ENCODE results near the gene KCTD16.

The KCTD16 gene

DNA sequence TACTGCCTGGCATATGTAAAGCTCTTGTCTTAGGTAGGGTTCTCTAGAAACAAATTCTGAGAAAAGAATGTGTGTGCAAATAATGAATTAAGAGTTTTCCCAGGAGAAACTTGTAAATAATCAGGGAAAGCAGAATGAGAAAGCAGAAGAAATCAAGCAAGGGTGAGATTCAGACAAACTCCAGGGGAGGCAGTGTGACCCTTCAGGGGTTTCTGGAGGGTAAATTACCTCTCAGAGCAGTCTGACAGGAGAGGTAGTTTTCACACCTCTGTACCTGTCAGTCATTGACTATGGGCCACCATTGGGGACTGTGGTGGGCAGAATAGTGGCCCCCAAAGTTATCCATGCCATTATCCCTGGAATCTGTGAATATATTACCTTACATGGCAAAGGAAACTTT, 124.6 kb downstream of the KCTD16 start:
- DNase-seq = no peak

- no peak for DNase-seq
Observed at GRCh38 chr5:144297081-144297480, 126.4 kb downstream of the KCTD16 start.

DNA sequence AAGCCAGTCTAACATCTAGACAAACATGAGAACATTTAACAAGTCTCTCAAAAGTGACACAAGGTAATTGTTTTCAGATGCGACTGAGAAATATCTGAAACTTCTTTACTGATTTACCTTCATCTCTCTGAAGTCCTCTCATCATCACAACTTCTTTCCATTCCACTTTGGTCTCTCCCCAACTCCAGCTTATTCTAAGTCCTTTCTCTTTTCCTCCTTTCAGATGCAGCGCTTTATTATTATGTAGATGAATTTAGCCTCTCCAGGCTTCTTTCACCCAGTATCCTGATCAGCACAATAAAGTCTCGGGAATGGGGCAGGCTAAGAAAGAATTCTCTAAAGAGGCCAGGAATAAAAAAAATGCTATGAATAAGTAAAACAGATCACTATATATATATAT, 128.0 kb downstream of the KCTD16 start:
- DNase-seq = no peak

DNA sequence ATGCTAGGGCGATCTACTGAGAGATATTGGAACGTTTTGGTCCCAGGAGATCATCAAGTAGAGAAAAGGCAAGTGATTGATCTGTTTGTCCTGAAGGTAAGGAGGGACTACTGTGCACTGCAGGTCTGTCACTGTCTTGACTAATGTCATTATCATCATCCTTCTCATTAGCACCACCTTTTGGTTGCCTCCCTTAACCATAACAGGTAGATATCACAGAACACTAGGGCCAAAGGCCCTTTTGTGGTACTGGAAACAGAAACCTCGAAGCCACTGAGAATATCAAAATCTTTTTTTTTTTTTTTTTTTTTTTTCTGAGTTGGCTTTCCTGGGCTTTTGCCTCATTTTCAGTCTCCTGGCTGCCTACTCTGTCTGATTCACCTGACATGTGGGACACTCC, 134.0 kb downstream of the KCTD16 start:
- DNase-seq = no peak

- DNase-seq = no peak
Observed at GRCh38 chr5:144307736-144308135, 137.1 kb downstream of the KCTD16 start.

DNA sequence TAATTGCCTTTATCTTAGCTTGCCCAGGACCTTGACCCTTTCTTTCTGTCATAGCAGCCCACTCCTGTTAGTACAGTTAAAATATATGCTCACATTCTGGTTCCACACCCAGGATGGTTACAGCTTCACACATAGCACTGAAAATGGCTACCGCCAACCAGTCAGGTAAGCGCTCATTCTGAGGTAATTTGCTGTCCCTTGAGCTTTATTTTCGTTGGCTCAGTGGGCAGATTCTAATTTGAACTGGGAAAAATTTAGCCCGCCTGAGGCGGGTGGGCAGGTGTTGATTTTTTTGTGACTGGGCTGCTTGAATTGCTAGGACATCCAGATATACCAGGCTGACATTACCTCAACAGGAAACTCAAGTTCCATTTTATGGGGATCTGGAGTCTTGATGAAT, 137.5 kb downstream of the KCTD16 start:
- no peak for DNase-seq

DNA sequence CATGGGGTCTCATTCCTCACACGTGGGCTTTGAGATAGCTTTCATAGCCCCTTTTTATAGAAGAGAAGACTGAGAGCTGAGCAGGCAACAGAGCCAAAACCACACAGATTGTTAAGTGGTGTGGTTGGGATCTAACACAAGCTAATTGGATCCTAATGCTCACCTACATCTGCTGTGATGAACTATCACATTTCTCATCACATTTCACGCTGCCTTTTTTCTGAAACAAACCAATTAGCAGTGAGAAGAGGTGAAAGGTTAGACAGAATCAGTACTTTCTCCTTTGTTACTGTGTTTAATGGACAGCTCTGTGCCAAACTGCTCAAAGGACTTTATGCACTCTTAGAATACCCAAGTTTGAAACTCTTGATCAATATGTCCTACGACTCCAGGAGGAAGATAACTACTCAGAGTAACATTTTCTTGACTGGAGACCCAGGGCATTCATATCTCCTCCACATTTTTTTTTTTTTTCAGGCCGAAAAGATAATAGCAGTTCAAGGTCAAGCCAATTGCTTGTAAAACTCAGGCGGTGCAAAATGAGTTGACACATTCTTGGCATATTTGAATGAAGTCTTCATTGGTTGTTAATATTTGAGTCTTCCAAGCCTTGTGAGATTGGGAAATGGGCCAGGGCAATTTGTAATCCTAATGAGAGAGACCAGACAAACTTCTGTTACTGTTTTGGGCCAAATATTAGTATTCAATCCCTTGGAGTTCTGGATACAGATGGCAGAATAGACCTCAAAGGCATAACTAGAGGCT, 138.4 kb downstream of the KCTD16 start:
- DNase-seq = no peak

DNA sequence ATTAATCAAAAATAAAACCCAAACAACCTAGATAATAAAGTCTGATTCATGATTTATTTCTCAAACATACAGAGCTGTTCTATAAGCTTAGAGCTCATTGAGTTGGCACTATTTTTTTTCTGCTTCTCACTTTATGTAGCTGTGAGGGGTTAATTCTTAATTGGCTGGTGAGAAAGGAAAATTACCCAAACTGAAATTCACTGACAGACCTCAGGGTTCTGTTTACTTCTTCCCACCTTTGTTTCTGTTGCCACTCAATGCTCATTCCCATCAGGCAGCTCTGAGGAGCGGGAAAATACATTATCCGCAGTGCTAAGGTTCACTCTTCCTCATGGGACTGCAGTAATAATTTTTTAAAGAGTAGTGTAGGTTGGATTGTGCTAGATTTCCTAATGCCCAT, 139.9 kb downstream of the KCTD16 start:
- no peak for DNase-seq

DNA sequence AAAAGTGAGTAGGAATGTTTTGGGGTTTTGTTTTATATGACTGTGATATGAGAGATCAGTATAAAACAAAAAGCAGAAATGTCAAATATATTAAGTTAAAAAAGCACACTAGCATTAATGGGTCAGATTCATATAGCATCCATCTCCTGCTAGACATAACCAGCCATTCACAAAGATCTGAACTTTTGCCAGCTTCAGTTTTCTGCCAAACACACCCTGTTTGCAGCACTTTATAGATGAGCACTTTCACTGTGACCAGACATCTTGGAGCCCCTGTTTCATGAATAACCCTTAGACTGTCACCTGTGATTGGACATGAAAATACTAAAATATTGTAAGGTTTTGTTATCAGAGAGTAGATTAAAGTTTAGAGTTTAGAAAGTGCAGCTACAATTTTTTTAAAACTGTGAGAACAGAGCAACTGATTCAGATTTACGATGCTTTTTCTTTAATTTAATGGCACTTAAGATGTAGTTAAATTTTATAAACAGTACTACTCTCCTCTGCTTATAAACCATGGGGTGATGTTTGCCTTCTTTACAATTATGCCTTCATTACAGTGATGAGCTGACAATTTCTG, 142.6 kb downstream of the KCTD16 start:
- DNase-seq = no peak

DNA sequence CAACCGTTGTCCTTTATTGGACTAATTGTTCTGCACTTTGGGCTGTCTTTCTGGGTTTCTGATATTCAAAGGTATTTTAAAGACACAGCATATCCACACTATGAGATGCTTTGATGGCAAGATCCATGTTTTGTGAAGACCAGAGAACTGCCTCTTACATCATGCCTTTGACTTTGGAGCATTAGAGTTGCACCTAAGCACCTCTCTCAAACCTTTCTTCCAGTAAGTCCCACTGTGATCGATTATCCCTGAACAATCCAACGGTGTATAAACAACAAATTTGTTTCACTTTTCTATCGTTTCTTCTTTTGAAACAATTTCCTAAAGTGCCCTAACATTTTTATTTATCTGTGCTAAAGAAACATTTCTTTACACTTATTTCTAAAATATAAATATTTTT, 144.4 kb downstream of the KCTD16 start:
- DNase-seq = no peak

- DNase-seq = no peak
Observed at GRCh38 chr5:144315994-144316634, 145.4 kb downstream of the KCTD16 start.

DNA sequence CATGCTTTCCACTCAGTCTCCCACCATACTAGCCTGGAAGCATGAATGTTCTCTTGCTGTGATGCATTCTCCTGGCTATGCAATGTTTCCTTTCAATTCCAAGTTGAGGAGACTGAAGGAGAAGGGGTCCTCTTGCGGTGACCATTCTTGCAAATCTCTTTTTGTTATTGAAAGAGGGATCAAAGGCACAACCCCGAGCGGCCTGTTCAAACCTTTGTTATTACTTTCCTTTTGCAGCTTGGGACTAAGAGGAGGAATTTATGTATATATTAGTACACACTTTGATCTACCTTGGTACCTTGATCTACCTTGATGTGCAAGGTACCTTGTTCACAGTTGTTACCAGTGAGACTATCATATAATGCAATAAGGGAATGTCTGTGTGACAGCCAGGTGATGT, 147.3 kb downstream of the KCTD16 start:
- DNase-seq = no peak

GRCh38 chr5:144318460-144318859, 147.8 kb downstream of the KCTD16 start:
- no peak for DNase-seq

DNA sequence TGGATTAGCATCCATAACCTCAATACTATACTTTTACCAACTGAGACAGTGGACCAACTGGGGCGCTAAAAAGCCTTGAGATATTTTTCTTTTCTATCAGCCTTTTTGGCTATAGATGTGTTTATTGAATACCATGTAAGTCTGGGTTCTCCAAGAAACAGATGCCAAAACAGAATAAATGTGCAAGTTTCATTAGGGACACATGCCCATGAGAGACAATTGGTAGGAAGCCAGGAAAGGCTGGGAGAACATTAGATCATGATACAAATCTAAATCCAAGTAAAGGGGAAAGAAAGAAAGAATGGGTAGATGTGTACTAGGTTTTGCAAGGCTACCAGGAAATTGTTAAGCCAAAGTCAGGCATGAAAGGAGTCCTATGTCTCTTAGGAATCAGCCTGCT, 152.5 kb downstream of the KCTD16 start:
- DNase-seq = no peak

GRCh38 chr5:144325532-144325931, 154.9 kb downstream of the KCTD16 start:
- no peak for DNase-seq

GRCh38 chr5:144328494-144328893, 157.8 kb downstream of the KCTD16 start:
- no peak for DNase-seq

GRCh38 chr5:144328980-144329379, 158.3 kb downstream of the KCTD16 start:
- no peak for DNase-seq

- no peak for DNase-seq
Observed at GRCh38 chr5:144329681-144330080, 159.0 kb downstream of the KCTD16 start.

GRCh38 chr5:144331361-144331760, 160.7 kb downstream of the KCTD16 start:
- no peak for DNase-seq

- DNase-seq = no peak
Observed at GRCh38 chr5:144332265-144332664, 161.6 kb downstream of the KCTD16 start.

DNA sequence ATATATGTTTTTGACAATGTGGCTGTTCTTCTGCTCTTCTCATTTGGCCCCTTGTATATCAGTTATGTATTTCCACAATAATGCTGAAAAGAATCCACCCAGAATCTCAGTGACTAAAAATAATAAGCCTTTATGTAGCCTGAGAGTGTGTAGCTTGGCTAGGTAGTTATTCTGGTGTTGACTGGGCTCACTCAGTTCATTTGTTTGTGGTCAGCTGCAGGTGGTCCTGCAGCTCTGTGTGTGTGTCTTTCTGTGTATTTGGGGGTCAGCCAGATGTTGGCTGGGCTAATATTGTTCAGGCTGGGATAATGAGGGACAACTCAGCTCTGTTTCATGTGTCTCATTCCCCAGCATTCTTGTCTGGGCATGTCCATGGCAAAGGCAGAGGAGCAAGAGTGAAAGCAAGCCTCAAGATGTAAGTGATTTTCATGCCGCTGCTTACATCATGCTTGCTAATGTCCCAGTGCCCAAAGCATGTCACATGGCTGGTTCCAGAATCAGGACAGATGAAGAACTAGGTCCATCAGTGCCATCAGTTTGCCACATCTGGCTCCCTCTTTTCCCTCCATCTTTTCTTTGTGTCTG, 162.8 kb downstream of the KCTD16 start:
- no peak for DNase-seq

DNA sequence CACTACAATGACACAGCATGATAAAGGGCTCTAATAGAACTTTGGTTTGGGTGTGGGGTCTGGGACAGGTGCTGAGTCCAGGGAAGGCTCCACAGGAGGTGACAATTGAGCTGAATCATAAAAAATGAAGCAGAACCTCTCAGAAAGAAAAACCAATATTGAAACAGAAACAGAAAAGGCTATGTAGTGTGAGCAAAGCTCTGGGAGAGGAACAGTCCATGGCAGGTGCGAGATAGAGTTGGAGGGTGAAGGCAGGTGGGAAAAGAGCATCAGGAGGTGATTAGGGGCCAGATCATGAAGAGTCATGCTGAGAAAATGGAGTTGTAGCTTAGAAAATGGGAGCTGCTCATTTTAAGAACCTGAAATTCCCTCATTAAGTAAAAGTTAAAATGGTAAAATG, 164.9 kb downstream of the KCTD16 start:
- no peak for DNase-seq

- DNase-seq = peak; percentile 17 to 41
Observed at GRCh38 chr5:144336191-144336961, 165.7 kb downstream of the KCTD16 start.

Data from hippocampal formation (tissue), 2 donors.